Esophagus muscularis mucosa (tissue), 4 donors: ENCODE data around the gene EHF. TPM values are rescaled to one million over a fixed set of nuclear protein-coding genes. Genes with fewer than 3 reads are reported as not detected.
"Not testable (repeated sequence)": the region's sequence is repeated elsewhere in the genome, so short reads cannot be mapped to it uniquely, and the experiment has no call there.

Source experiments
- DNase-seq: peaks from one replicate; pipeline ENCODE4 v3.0.0-alpha.2; 2017; ENCODE audit errors: extremely low spot score
- H3K27ac ChIP-seq, 4 donors: fragments of 200-600 bp; sonication (generic); replicated peaks in 1 of 4; 1 replicate in 3 of 4; 2 replicates in 1 of 4; pipeline ENCODE4 v1.5.1; 2016 to 2019; ENCODE audit warnings: mild to moderate bottlenecking in 1 of 4
- H3K27me3 ChIP-seq, 4 donors: fragments of 200-600 bp; sonication (generic); one replicate each; pipeline versions ENCODE4 v1.5.1 to v1.6.0; 2016 to 2019
- H3K36me3 ChIP-seq, 4 donors: fragments of 200-600 bp; sonication (generic); one replicate each; pipeline ENCODE4 v1.5.1; 2016 to 2019
- H3K4me1 ChIP-seq, 4 donors: fragments of 200-600 bp; sonication (generic); one replicate each; pipeline ENCODE4 v1.5.1; 2016 to 2019
- H3K4me3 ChIP-seq, 4 donors: fragments of 200-600 bp; sonication (generic); 1 replicate in 2 of 4; 2 replicates in 2 of 4; pipeline ENCODE4 v1.5.1; 2016 to 2019; ENCODE audit warnings: mild to moderate bottlenecking in 4 of 4, moderate library complexity in 1 of 4
- H3K9me3 ChIP-seq, 4 donors: fragments of 200-600 bp; sonication (generic); 1 replicate in 3 of 4; 2 replicates in 1 of 4; pipeline ENCODE4 v1.5.1; 2016 to 2019
- CTCF ChIP-seq, 3 experiments: fragments of 200-600 bp in 2 of 3; fragments of 450-650 bp in 1 of 3; sonication (generic) in 2 of 3; IDR thresholded peaks; one replicate each; pipeline ENCODE4 v1.5.1; 2017 to 2019; ENCODE audit warnings: antibody characterized with exemption in 3 of 3, mild to moderate bottlenecking in 2 of 3, moderate library complexity in 1 of 3
- EP300 ChIP-seq: sonication (generic); formaldehyde crosslinking; IDR thresholded peaks from one replicate; pipeline ENCODE4 v1.6.1; 2017; ENCODE audit warnings: antibody characterized with exemption
- POLR2A ChIP-seq: fragments of 450-650 bp; IDR thresholded peaks from one replicate; pipeline ENCODE4 v1.6.1; 2017; ENCODE audit warnings: antibody characterized with exemption, moderate library complexity, mild to moderate bottlenecking, low read depth
- POLR2AphosphoS5 ChIP-seq, 2 donors: sonication (generic); formaldehyde crosslinking; IDR thresholded peaks; one replicate each; pipeline ENCODE4 v1.6.1; 2017; ENCODE audit warnings: antibody characterized with exemption in 2 of 2
- WGBS: methylation state at CpG from one replicate; pipeline ENCODE4 v1.1.5; 2018; 5-methylcytosine and 5-hydroxymethylcytosine counted together
- intact Hi-C: fragments of 100-400 bp; cut with DNase I; formaldehyde crosslinking; loops from one replicate; pipeline ENCODE4 v1.15.1; 2023
- total RNA-seq, 4 donors: library from RNA; depleted of rRNA; stranded (reverse); fragments of >200 nt; gene quantifications; one replicate each; pipeline versions ENCODE4 v1.1.0 to v1.2.1, GENCODE V29; 2016

EHF gene
- total RNA-seq, 4 donors from 2014 or later, result 0.42 to 0.52 TPM; not detected in 2

GRCh38 chr11:34587282-34587677, 33.6 kb upstream of the EHF start:
- TF ChIP-seq POLR2A (no peak), CTCF (IDR thresholded peaks at IDR 0.05) (no peak), POLR2AphosphoS5 (IDR thresholded peaks at IDR 0.05) (no peak), EP300 (no peak)
- WGBS, result 88% methylated on average over 5 of the region's 5 CpGs
- intact Hi-C loops, result loop anchor here (5.0 kb wide), 3 partner anchors 805 to 895 kb away; no protein-coding TSS in a partner anchor
- Histone ChIP-seq H3K9me3 (no peaks in the 10 kb centered on the region), H3K4me3 (no peak overlapping the region), H3K27ac (no peak overlapping the region), H3K27me3 (peaks cover 0 to 4% (median 0%) of the 10 kb centered on the region in 4 donors), H3K4me1 (peaks cover 0 to 4% (median 1%) of the 10 kb centered on the region in 4 donors), H3K36me3 (no peaks in the 10 kb centered on the region)
- no peak for DNase-seq

GRCh38 chr11:34588023-34588422, 32.9 kb upstream of the EHF start:
- Histone ChIP-seq H3K9me3 (no peaks in the 10 kb centered on the region), H3K36me3 (no peaks in the 10 kb centered on the region), H3K4me3 (no peak overlapping the region), H3K4me1 (peaks cover 0 to 4% (median 1%) of the 10 kb centered on the region in 4 donors), H3K27me3 (peaks cover 0 to 4% (median 0%) of the 10 kb centered on the region in 4 donors), H3K27ac (no peak overlapping the region)
- WGBS, result 70% methylated on average over 2 of the region's 2 CpGs
- DNase-seq, result no peak
- intact Hi-C loops, result loop anchor here (5.0 kb wide), 3 partner anchors 804 to 894 kb away; no protein-coding TSS in a partner anchor
- TF ChIP-seq CTCF (IDR thresholded peaks at IDR 0.05), result no peak
- TF ChIP-seq EP300, result no peak
- TF ChIP-seq POLR2A, result no peak
- no peak for TF ChIP-seq POLR2AphosphoS5 (IDR thresholded peaks at IDR 0.05)

GRCh38 chr11:34588701-34589100, 32.2 kb upstream of the EHF start:
- Histone ChIP-seq H3K27ac (no peak overlapping the region), H3K4me1 (peaks cover 0 to 4% (median 1%) of the 10 kb centered on the region in 4 donors), H3K4me3 (no peak overlapping the region), H3K27me3 (peaks cover 0 to 7% (median 0%) of the 10 kb centered on the region in 4 donors), H3K9me3 (no peaks in the 10 kb centered on the region), H3K36me3 (no peaks in the 10 kb centered on the region)
- DNase-seq, result no peak
- intact Hi-C loops, result loop anchor here (5.0 kb wide), 3 partner anchors 804 to 894 kb away; no protein-coding TSS in a partner anchor
- 80% methylated on average over 4 of the region's 4 CpGs for WGBS
- TF ChIP-seq CTCF (IDR thresholded peaks at IDR 0.05), result no peak
- TF ChIP-seq POLR2AphosphoS5 (IDR thresholded peaks at IDR 0.05), result no peak
- TF ChIP-seq EP300, result no peak
- TF ChIP-seq POLR2A, result no peak

- H3K4me1 ChIP-seq, DNase-seq, H3K36me3 ChIP-seq, H3K4me3 ChIP-seq, H3K27ac ChIP-seq, H3K9me3 ChIP-seq, H3K27me3 ChIP-seq: not testable (repeated sequence)
- 90% methylated on average over 7 of the region's 7 CpGs for WGBS
- intact Hi-C loops, result loop anchor here (5.0 kb wide), 3 partner anchors 803 to 893 kb away; no protein-coding TSS in a partner anchor
Measured at GRCh38 chr11:34589177-34589576, 31.7 kb upstream of the EHF start.

GRCh38 chr11:34593085-34593484, 27.8 kb upstream of the EHF start:
- Histone ChIP-seq H3K4me3 (no peak overlapping the region), H3K27me3 (peaks cover 0 to 8% (median 0%) of the 10 kb centered on the region in 4 donors), H3K4me1 (no peaks in the 10 kb centered on the region), H3K36me3 (no peaks in the 10 kb centered on the region), H3K9me3 (no peaks in the 10 kb centered on the region), H3K27ac (no peak overlapping the region)
- TF ChIP-seq POLR2A, result no peak
- no peak for TF ChIP-seq POLR2AphosphoS5 (IDR thresholded peaks at IDR 0.05)
- no peak for TF ChIP-seq EP300
- no peak for TF ChIP-seq CTCF (IDR thresholded peaks at IDR 0.05)
- DNase-seq, result no peak
- 64% methylated on average over 1 of the region's 1 CpG for WGBS
- intact Hi-C loops, result no loop called here
